Caco-2 (cell line): ENCODE data around the gene EPHB6. TPM values are rescaled to one million over a fixed set of nuclear protein-coding genes. Genes with fewer than 3 reads are reported as not detected.

Experiments
- BruUV-seq: library from RNA; stranded (reverse); fragments of 400-500 nt; replicated peaks from 2 replicates; lab custom pipeline; 2021; lab: Mats Ljungman, UMichigan
- CTCF ChIA-PET: fragments of 300-600 bp; sonication (Branson Sonifier 250); formaldehyde crosslinking; loops from one replicate; lab custom pipeline; 2022; ENCODE audit warnings: antibody characterized with exemption; lab: Charles Lee
- POLR2A ChIA-PET: fragments of 300-600 bp; sonication (Branson Sonifier 250); formaldehyde crosslinking; loops from one replicate; lab custom pipeline; 2022; ENCODE audit warnings: antibody characterized with exemption; lab: Charles Lee
- DNase-seq, 2 experiments: peaks; one replicate each; pipeline versions ENCODE4 v3.0.0 to v3.0.0-alpha.2; 2020 to 2022
- H3K27me3 ChIP-seq: replicated peaks from 2 replicates; pipeline ENCODE4 v1.6.0; 2011; ENCODE audit warnings: low read length; ENCODE audit not compliant: control insufficient read depth, insufficient read depth
- H3K36me3 ChIP-seq: 2 replicates; pipeline ENCODE4 v1.5.1; 2011; ENCODE audit warnings: low read length; ENCODE audit not compliant: control insufficient read depth, insufficient read depth
- H3K4me1 ChIP-seq: fragments of 250-450 bp; sonication (Bioruptor Pico); 2 replicates; pipeline ENCODE4 v1.5.1; 2020; ENCODE audit warnings: mild to moderate bottlenecking
- H3K4me3 ChIP-seq: 2 replicates; pipeline ENCODE4 v1.5.1; 2011; ENCODE audit warnings: low read depth, mild to moderate bottlenecking, control low read depth, low read length
- H3K9me3 ChIP-seq: fragments of 250-450 bp; sonication (Bioruptor Pico); 2 replicates; pipeline ENCODE4 v1.5.1; 2020; ENCODE audit warnings: mild to moderate bottlenecking, moderate library complexity
- H3K27ac Mint-ChIP-seq: one replicate; pipeline ENCODE4 v1.8.0; 2022; ENCODE audit warnings: mixed read lengths; ENCODE audit not compliant: unreplicated experiment
- H3K27me3 Mint-ChIP-seq: one replicate; pipeline ENCODE4 v1.8.0; 2022; ENCODE audit warnings: mixed read lengths; ENCODE audit not compliant: insufficient read depth, unreplicated experiment
- H3K36me3 Mint-ChIP-seq: one replicate; pipeline ENCODE4 v1.8.0; 2022; ENCODE audit warnings: mild to moderate bottlenecking, mixed read lengths; ENCODE audit not compliant: insufficient read depth, unreplicated experiment
- H3K4me1 Mint-ChIP-seq: one replicate; pipeline ENCODE4 v1.8.0; 2022; ENCODE audit warnings: low read depth, mixed read lengths; ENCODE audit not compliant: unreplicated experiment
- H3K4me3 Mint-ChIP-seq: one replicate; pipeline ENCODE4 v1.8.0; 2022; ENCODE audit warnings: mild to moderate bottlenecking, moderate library complexity, mixed read lengths; ENCODE audit not compliant: unreplicated experiment
- H3K9me3 Mint-ChIP-seq: one replicate; pipeline ENCODE4 v1.8.0; 2022; ENCODE audit warnings: mixed read lengths; ENCODE audit not compliant: unreplicated experiment
- intact Hi-C: fragments of 100-400 bp; cut with micrococcal nuclease; formaldehyde crosslinking; loops from one replicate; pipeline ENCODE4 v1.10.0; 2022; ENCODE audit not compliant: unreplicated experiment
- total RNA-seq: library from RNA; stranded (reverse); gene quantifications from 2 replicates; pipeline ENCODE4 v1.2.3, GENCODE V29; 2022
- TF ChIP-seq, protein P1 (sequence below), 2 experiments: fragments of 200-600 bp in 1 of 2; IDR thresholded peaks; 1 replicate in 1 of 2; 2 replicates in 1 of 2; pipeline versions ENCODE4 v1.5.1 to v1.8.0; 2011 to 2022; ENCODE audit warnings: antibody characterized with exemption in 1 of 2, control low read depth in 1 of 2, inconsistent platforms in 1 of 2, low read depth in 1 of 2, low read length in 1 of 2, mild to moderate bottlenecking in 1 of 2, moderate library complexity in 1 of 2; ENCODE audit not compliant: insufficient read depth in 1 of 2, severe bottlenecking in 1 of 2, unreplicated experiment in 1 of 2

EPHB6 gene
- total RNA-seq, 1 experiment from 2014 or later, result 2.7 TPM

DNA sequence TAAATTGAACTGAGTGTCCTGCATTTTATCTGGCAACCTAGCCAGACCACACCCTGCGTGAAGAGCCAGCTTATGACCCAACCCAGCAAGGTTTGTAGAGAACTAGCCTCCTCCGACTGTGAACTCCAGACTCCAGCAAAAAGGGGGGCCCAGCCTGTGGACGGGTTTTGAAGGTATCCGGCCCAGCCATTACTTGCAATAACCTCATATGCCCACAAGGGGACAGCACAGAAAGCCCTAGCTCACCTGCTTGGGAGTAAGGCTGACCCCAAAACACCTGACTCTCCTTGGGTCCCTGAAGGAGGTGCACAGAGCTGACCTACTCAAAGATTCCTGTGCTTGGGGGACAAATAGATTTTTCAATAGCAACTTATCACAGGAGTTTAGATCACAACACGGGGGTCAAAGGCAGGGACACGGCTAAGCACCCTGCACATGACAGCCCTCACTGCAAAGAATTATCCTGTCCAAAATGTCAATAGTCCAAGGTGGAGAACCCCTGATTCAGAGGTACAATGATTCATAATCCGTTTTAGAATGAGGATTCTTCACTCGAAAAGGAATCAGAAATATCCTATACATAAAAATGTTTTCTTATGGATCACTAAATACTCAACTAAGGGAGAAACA is 26.1 kb downstream of the EPHB6 start:
- Histone ChIP-seq H3K9me3 (no peaks in the 10 kb centered on the region), H3K36me3 (no peaks in the 10 kb centered on the region), H3K27me3 (no peaks in the 10 kb centered on the region), H3K4me1 (peaks cover 20% of the 10 kb centered on the region), H3K4me3 (no peak overlapping the region)
- intact Hi-C loops, result loop anchor here (1.0 to 2.0 kb wide), 4 partner anchors 58 to 334 kb away; partner anchors contain the start of gene LLCFC1
- Mint-ChIP-seq H3K36me3 (no peaks in the 10 kb centered on the region), H3K27me3 (no peaks in the 10 kb centered on the region), H3K27ac (no peak overlapping the region), H3K9me3 (no peaks in the 10 kb centered on the region), H3K4me1 (no peaks in the 10 kb centered on the region), H3K4me3 (no peak overlapping the region)
- DNase-seq, result peak; percentile 53 to 54
- TF ChIP-seq, protein P1, sequence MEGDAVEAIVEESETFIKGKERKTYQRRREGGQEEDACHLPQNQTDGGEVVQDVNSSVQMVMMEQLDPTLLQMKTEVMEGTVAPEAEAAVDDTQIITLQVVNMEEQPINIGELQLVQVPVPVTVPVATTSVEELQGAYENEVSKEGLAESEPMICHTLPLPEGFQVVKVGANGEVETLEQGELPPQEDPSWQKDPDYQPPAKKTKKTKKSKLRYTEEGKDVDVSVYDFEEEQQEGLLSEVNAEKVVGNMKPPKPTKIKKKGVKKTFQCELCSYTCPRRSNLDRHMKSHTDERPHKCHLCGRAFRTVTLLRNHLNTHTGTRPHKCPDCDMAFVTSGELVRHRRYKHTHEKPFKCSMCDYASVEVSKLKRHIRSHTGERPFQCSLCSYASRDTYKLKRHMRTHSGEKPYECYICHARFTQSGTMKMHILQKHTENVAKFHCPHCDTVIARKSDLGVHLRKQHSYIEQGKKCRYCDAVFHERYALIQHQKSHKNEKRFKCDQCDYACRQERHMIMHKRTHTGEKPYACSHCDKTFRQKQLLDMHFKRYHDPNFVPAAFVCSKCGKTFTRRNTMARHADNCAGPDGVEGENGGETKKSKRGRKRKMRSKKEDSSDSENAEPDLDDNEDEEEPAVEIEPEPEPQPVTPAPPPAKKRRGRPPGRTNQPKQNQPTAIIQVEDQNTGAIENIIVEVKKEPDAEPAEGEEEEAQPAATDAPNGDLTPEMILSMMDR (IDR thresholded peaks at IDR 0.05; ENCODE audit: insufficient read depth in 1 of 2, low read depth in 1 of 2, low read length in 1 of 2, severe bottlenecking in 1 of 2, unreplicated experiment in 1 of 2), result peak; percentile 91 to 92
- ChIA-PET POLR2A (no interaction called here), CTCF (interaction anchor here (0.5 to 2.2 kb wide), 10 partner anchors 9 to 334 kb away, joined by 3 to 20 read pairs (median 4); no protein-coding TSS in a partner anchor)
- BruUV-seq, result no TSS peak

DNA sequence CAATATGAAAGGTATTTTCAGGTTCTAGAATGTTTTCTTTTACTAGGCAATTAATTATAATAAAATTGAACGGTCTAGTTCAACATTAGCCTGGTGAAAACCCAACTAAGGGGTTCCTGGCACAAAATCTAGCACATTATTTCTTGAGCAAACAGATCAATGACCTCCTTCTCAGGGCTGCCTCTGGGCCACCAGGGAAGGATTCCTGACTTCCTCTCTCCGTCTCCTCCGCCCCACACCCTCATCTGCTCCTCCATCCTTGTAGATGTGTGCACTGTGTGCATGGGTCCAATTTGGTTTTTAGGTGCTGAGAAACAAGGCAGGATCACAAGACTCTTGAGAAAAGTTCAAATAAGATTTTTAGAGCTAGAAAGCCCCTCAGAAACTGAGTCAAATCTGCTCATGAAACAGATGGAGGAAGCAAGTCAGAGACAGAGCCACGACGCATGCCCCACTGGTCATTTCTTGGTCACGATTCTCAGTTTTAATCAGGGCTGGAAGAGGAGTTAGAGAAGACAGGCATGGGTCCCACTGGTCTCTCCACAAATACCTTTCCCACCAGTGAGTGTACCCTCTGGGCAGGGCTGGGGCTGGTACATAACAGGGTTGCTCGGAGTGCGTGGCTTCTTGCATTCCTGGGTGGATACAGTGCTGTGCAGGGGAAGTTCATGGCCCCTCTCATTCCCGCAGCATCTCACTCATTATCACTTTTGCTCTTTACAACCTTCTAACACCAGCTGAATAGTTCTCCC is 26.9 kb downstream of the EPHB6 start:
- Histone ChIP-seq H3K36me3 (no peaks in the 10 kb centered on the region), H3K4me1 (peaks cover 22% of the 10 kb centered on the region), H3K9me3 (no peaks in the 10 kb centered on the region), H3K4me3 (no peak overlapping the region), H3K27me3 (no peaks in the 10 kb centered on the region)
- DNase-seq, result peak in 1 of 2 experiments; percentile 30
- H3K4me3 Mint-ChIP-seq, result peak overlapping the region; percentile 27
- no peaks in the 10 kb centered on the region for H3K9me3 Mint-ChIP-seq
- H3K27me3 Mint-ChIP-seq, result no peaks in the 10 kb centered on the region
- H3K36me3 Mint-ChIP-seq, result no peaks in the 10 kb centered on the region
- CTCF ChIA-PET, result interaction anchor here (1.0 to 2.2 kb wide), 7 partner anchors 13 to 334 kb away, joined by 3 to 20 read pairs (median 4); no protein-coding TSS in a partner anchor
- BruUV-seq, result no TSS peak
- H3K4me1 Mint-ChIP-seq, result no peaks in the 10 kb centered on the region
- intact Hi-C loops, result loop anchor here (1.0 to 2.0 kb wide), 4 partner anchors 58 to 334 kb away; partner anchors contain the start of gene LLCFC1
- POLR2A ChIA-PET, result no interaction called here
- no peak overlapping the region for H3K27ac Mint-ChIP-seq
- TF ChIP-seq, protein P1 (IDR thresholded peaks at IDR 0.05; ENCODE audit: insufficient read depth in 1 of 2, low read depth in 1 of 2, low read length in 1 of 2, severe bottlenecking in 1 of 2, unreplicated experiment in 1 of 2), result no peak

DNA sequence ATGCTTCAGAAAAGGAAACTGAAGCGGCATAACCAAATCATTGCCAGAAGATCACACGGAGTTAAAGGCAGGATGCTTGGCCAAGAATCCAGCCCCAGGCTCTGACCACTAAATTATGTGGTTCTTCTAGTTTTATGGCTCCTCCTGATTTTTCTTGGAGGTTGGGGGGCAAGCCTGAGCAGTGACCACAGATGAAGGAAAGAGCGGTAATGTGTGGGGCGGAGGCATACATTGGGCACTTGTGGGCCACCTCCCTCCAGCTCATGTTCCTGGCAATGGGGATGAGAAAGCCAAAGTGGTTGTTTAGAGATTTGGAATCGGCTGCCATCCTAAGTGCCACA is 27.4 kb downstream of the EPHB6 start:
- CTCF ChIA-PET, result interaction anchor here (1.8 kb wide), 1 partner anchor 78 kb away, joined by 20 read pairs; no protein-coding TSS in a partner anchor
- Histone ChIP-seq H3K27me3 (no peaks in the 10 kb centered on the region), H3K36me3 (no peaks in the 10 kb centered on the region), H3K9me3 (no peaks in the 10 kb centered on the region), H3K4me3 (no peak overlapping the region), H3K4me1 (peaks cover 22% of the 10 kb centered on the region)
- H3K36me3 Mint-ChIP-seq, result no peaks in the 10 kb centered on the region
- POLR2A ChIA-PET, result no interaction called here
- H3K27me3 Mint-ChIP-seq, result no peaks in the 10 kb centered on the region
- TF ChIP-seq, protein P1 (IDR thresholded peaks at IDR 0.05; ENCODE audit: insufficient read depth in 1 of 2, low read depth in 1 of 2, low read length in 1 of 2, severe bottlenecking in 1 of 2, unreplicated experiment in 1 of 2), result no peak
- intact Hi-C loops, result no loop called here
- H3K4me1 Mint-ChIP-seq, result no peaks in the 10 kb centered on the region
- no TSS peak for BruUV-seq
- no peak for DNase-seq
- peak overlapping the region; percentile 27 for H3K4me3 Mint-ChIP-seq
- no peaks in the 10 kb centered on the region for H3K9me3 Mint-ChIP-seq
- H3K27ac Mint-ChIP-seq, result no peak overlapping the region
